Activated CD8-positive, alpha-beta T cell treated with anti-CD3 and anti-CD28 coated beads for 36 hours (primary cell): ENCODE measurements around the gene GPSM1. TPM values are rescaled to one million over a fixed set of nuclear protein-coding genes. Genes with fewer than 3 reads are reported as not detected.

Source experiments
- ATAC-seq: fragments of 200-7000 bp; cut with Tn5 transposase; one replicate; pipeline ENCODE4 v1.10.0; 2021; ENCODE audit warnings: mild to moderate bottlenecking, moderate library complexity
- CTCF ChIA-PET: fragments of 350-600 bp; sonication (Branson Sonifier 250); formaldehyde crosslinking; loops from one replicate; lab custom pipeline; 2021; ENCODE audit warnings: antibody characterized with exemption; lab: Charles Lee
- POLR2A ChIA-PET: fragments of 350-600 bp; sonication (Branson Sonifier 250); formaldehyde crosslinking; loops from one replicate; lab custom pipeline; 2021; ENCODE audit warnings: antibody characterized with exemption; lab: Charles Lee
- DNase-seq: peaks from one replicate; pipeline ENCODE4 v3.0.0-alpha.2; 2020
- H3K27ac Mint-ChIP-seq: one replicate; pipeline ENCODE4 v1.8.0; 2021; ENCODE audit warnings: mild to moderate bottlenecking, mixed read lengths
- H3K27me3 Mint-ChIP-seq: one replicate; pipeline ENCODE4 v1.8.0; 2021; ENCODE audit warnings: mixed read lengths
- H3K36me3 Mint-ChIP-seq: one replicate; pipeline ENCODE4 v1.8.0; 2021; ENCODE audit warnings: low read depth, mixed read lengths
- H3K4me1 Mint-ChIP-seq: one replicate; pipeline ENCODE4 v1.8.0; 2021; ENCODE audit warnings: low read depth, mixed read lengths
- H3K4me3 Mint-ChIP-seq: one replicate; pipeline ENCODE4 v1.8.0; 2021; ENCODE audit warnings: mild to moderate bottlenecking, moderate library complexity, mixed read lengths
- H3K9me3 Mint-ChIP-seq: one replicate; pipeline ENCODE4 v1.8.0; 2021; ENCODE audit warnings: mixed read lengths
- intact Hi-C: fragments of 100-400 bp; cut with micrococcal nuclease; formaldehyde crosslinking; loops from one replicate; pipeline ENCODE4 v1.10.0; 2022
- total RNA-seq, 2 experiments: library from RNA; stranded (reverse); gene quantifications; one replicate each; pipeline ENCODE4 v1.2.3, GENCODE V29; 2021
- TF ChIP-seq, protein P1 (sequence below): fragments of 200-600 bp; IDR thresholded peaks from one replicate; pipeline ENCODE4 v1.8.0; 2022; ENCODE audit warnings: antibody characterized with exemption, mild to moderate bottlenecking

GPSM1 gene
- total RNA-seq, 2 experiments from 2014 or later = 8.8 to 10.0 TPM

DNA sequence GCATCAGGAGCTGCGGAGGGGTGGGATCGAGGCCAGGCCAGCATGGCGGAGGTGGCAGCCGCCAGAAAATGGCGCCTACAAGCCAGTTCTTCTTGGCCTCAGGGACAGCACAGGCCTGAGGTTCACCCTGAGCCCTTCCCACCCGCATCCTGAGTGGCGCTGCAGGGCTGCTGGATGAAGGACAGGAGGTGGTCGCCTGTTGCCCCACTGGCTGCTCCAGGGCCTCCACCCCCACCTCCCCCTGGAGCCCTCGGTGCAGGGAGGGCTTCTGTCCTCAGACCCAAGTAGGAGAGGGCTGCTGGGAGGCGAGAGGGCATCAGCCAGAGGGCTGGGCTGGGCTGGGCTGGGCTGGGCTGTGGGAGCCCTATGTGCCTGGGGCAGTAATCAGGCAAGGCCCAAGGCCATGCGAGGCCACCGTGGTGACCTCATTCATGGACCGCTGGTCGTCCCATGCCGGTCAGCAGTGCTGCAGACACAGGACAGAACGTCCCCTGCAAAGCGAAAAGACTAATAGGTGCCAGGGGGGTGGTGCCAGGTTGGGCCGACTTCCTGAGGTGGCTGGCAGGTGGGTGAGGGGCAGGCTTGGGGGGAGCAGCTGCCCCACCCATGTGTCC lies 13.8 kb downstream of the GPSM1 start:
- Mint-ChIP-seq H3K4me1 (peaks cover 5% of the 10 kb centered on the region), H3K27me3 (no peaks in the 10 kb centered on the region), H3K27ac (no peak overlapping the region), H3K36me3 (no peaks in the 10 kb centered on the region), H3K4me3 (no peak overlapping the region), H3K9me3 (no peaks in the 10 kb centered on the region)
- no peak for DNase-seq
- intact Hi-C loops = no loop called here
- no peak for ATAC-seq
- ChIA-PET CTCF (interaction anchor here (1.4 kb wide), 1 partner anchor 82 kb away, joined by 3 read pairs; no protein-coding TSS in a partner anchor), POLR2A (interaction anchor here (0.9 to 1.4 kb wide), 2 partner anchors 10 to 12 kb away, joined by 3 read pairs; no protein-coding TSS in a partner anchor)
- TF ChIP-seq, protein P1, sequence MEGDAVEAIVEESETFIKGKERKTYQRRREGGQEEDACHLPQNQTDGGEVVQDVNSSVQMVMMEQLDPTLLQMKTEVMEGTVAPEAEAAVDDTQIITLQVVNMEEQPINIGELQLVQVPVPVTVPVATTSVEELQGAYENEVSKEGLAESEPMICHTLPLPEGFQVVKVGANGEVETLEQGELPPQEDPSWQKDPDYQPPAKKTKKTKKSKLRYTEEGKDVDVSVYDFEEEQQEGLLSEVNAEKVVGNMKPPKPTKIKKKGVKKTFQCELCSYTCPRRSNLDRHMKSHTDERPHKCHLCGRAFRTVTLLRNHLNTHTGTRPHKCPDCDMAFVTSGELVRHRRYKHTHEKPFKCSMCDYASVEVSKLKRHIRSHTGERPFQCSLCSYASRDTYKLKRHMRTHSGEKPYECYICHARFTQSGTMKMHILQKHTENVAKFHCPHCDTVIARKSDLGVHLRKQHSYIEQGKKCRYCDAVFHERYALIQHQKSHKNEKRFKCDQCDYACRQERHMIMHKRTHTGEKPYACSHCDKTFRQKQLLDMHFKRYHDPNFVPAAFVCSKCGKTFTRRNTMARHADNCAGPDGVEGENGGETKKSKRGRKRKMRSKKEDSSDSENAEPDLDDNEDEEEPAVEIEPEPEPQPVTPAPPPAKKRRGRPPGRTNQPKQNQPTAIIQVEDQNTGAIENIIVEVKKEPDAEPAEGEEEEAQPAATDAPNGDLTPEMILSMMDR = no peak

DNA sequence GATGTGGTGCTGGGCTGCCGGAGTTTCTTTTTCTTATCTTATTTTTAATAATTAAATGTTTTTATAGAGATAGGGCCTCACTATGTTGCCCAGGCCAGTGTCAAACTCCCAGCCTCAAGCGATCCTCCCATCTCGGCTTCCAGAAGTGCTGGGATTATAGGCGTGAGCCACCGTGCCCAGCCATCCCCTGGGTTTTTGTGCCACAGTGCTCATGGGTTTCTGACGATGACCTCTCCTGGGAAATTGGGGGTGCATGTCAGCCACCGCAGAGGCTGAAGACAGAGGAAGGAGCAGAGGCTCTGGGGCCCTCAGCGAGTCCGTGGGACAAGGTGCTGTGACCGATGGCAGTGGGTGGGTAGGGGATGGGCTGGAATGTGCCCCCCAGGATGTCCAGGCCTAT lies 14.4 kb downstream of the GPSM1 start:
- CTCF ChIA-PET = no interaction called here
- H3K9me3 Mint-ChIP-seq = no peaks in the 10 kb centered on the region
- no peaks in the 10 kb centered on the region for H3K36me3 Mint-ChIP-seq
- DNase-seq (no peak), ATAC-seq (no peak)
- H3K27ac Mint-ChIP-seq = no peak overlapping the region
- TF ChIP-seq, protein P1 = no peak
- H3K4me3 Mint-ChIP-seq = no peak overlapping the region
- H3K4me1 Mint-ChIP-seq = peaks cover 5% of the 10 kb centered on the region
- intact Hi-C loops = no loop called here
- POLR2A ChIA-PET = interaction anchor here (1.4 kb wide), 1 partner anchor 11 kb away, joined by 3 read pairs; no protein-coding TSS in a partner anchor
- no peaks in the 10 kb centered on the region for H3K27me3 Mint-ChIP-seq

DNA sequence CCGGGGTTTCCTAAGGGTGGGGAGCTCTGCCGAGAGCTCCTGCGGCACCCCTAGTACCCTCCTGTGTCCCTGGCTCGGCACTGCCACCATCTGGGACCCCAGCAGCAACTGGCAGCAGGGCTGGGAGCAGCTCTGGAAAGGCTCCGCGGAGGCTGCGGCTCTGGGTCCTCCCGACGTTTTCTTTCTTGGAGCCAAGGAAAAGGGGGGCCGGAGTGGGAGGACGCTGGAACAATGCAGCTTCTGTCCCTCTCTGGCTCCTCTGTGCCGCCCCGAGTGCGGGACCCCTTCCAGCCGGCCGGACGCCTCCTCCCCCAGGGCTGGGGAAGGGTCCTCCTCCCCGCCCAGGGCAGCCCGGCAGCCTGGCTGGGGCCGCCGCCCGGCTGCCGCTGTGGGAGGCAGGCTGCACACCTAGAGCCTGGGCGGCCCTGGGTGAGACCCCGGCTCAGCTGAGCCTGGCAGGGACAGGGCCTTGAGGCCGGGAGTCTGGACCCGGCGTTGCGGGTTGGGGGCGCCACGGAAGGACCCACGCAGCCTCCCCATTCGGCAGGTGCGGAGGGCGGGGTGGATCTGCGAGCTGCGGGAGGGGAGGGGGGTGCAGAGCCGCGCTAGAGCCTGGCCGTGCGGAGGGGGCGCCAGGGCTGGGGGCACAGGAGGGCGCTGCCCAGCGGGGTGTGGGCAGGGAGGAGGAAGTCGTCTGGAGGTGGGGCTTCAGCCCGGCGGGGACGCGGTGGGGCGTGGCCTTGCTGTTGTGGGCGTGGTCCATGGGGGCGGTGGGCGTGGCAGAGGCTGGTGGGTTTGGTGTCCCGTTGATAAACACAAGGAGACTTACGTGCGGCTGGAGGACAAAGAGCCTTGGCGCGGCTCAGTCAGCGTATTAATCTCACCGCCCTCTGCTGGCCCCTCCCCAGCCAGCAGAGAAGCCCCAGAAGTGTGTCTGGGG lies 15.1 kb downstream of the GPSM1 start:
- peak; percentile 88 for ATAC-seq
- Mint-ChIP-seq H3K27me3 (no peaks in the 10 kb centered on the region), H3K9me3 (no peaks in the 10 kb centered on the region), H3K27ac (no peak overlapping the region), H3K4me3 (no peak overlapping the region), H3K4me1 (peaks cover 5% of the 10 kb centered on the region), H3K36me3 (no peaks in the 10 kb centered on the region)
- TF ChIP-seq, protein P1 = no peak
- CTCF ChIA-PET = no interaction called here
- peak; percentile 81 for DNase-seq
- POLR2A ChIA-PET = interaction anchor here (1.4 kb wide), 2 partner anchors 11 to 12 kb away, joined by 3 read pairs; no protein-coding TSS in a partner anchor
- intact Hi-C loops = no loop called here

DNA sequence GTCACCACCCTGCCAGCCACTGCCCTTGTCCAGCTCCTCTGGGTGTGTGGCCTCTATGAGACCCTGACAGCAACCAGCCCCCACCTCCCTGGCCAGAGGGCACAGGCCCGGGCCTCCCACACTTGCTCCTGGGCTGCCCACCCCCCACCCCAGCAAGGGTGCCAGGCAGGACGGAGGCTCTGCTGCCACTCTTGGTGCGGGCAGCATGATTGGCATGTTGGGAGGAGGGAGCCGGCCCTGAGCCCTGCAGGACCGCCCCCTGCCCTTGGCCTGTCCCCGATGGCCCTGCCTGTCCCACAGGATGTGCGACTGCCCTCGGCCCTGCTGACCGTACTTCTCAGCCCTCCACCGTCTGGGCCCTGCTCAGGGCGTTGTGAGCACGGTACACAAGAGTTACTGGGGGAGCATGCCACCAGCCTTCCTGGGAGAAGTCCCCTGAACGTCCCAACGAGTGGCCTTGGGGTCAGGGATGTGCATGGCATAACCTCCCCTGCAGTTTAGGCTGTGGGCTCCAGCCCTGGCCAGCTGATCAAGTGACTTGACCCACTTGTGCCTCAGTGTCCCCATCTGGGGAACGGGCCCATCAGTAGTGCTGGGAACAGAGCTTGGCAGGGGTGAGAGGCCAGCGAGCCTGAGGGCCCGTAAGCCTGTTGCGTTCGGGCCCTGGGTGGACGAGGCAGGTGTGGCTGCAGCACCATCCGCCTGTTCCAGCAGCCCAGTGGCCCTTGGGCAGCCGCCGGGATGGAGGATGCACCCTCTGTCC lies 16.0 kb downstream of the GPSM1 start:
- H3K9me3 Mint-ChIP-seq = no peaks in the 10 kb centered on the region
- ATAC-seq (no peak), DNase-seq (no peak)
- H3K4me3 Mint-ChIP-seq = no peak overlapping the region
- no peak overlapping the region for H3K27ac Mint-ChIP-seq
- intact Hi-C loops = no loop called here
- peaks cover 5% of the 10 kb centered on the region for H3K4me1 Mint-ChIP-seq
- H3K36me3 Mint-ChIP-seq = no peaks in the 10 kb centered on the region
- CTCF ChIA-PET = no interaction called here
- TF ChIP-seq, protein P1 = no peak
- POLR2A ChIA-PET = interaction anchor here (1.4 kb wide), 1 partner anchor 11 kb away, joined by 3 read pairs; no protein-coding TSS in a partner anchor
- no peaks in the 10 kb centered on the region for H3K27me3 Mint-ChIP-seq
